Suppressor macrophage treated with lipopolysaccharide for 4 hours (primary cell): ENCODE results near the gene SAA2.
"Not testable (repeated sequence)": the region's sequence is repeated elsewhere in the genome, so short reads cannot be mapped to it uniquely, and the experiment has no call there.

Experiments
- DNase-seq: peaks from one replicate; pipeline ENCODE4 v3.0.0-alpha.2; 2020

SAA2 gene

DNA sequence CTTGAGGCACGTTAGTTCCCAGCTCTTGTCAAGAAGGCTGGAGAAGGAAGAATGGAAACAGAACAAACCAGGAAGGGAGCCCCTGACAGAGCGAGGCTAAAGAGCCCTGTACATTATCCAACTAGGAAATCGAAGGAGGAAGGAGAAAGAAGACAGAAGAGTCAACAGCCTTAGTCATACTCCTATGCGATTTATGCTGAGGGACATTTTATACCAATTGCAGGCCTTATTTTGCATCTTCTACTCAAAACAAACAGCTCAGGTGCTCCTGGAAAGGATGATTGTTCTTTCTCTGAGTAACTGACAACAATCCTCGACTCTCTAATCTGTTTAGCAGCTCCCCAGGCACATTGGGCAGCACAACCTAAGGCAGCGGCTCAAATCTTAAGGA is 1.3 kb downstream of the SAA2 start:
- DNase-seq, result not testable (repeated sequence)

DNA sequence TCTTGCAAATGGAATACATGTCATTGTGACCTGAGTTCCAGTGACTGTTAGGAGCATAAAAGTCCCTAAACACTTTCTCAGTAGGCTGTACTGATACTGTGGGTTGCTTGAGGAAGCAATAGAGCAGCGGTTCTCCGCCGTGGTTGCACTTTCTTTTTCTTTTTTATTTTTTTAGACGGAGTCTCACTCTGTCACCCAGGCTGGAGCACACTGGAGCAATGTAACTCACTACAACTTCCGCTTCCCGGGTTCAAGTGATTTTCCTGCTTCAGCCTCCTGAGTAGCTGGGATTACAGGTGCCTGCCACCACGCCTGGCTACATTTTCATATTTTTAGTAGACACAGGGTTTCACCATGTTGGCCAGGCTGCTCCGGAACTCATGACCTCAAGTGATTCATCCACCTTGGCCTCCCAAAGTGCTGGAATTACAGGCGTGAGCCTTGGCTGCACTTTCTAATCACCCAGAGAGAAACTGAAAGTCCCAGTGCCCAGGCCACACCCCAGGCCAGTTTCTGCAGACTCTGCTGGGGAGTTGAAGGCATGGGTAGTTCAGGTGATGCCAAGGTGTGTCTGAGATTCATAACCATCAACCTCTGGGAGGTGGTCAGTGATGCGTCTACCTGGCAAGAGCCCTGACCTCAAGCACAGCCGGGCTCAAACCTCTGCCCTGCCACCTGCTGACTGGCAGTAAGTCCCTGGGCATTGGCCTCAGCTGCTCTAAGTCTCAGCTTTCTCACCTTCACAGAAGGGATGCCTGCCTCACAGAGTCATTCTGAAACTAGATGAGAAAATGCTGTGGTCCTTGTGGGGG is 1.9 kb downstream of the SAA2 start:
- peak; percentile 60 for DNase-seq

GRCh38 chr11:18245396-18245795 is 3.1 kb downstream of the SAA2 start:
- no peak for DNase-seq

DNA sequence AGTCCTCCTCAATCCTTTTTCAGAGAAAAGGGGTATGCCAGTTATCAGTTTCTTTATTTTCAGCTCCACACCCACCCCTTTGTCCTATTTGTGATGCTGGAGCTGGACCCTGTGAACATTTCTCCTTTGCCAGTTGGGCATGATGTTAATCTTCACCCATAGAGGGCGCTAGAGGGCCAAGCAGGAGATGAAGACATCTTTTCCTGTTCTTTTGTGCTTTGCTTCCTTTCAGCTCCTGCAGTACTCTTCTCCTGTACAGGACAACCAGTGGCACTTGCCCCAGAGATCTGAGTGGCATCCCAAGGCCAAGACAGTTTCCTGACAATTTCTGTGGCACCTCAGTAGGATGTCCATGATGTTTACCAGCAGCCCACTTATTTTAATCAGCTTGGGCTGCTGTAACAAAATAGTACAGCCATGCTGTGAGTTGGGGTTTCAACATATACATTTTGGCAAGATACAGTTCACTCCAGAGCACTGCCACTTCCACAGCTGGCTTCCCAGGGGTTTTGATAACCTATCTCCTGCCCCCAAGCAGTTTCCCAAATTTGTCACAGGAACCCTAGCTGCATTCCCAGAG is 4.6 kb downstream of the SAA2 start:
- DNase-seq, result peak; percentile 87

DNA sequence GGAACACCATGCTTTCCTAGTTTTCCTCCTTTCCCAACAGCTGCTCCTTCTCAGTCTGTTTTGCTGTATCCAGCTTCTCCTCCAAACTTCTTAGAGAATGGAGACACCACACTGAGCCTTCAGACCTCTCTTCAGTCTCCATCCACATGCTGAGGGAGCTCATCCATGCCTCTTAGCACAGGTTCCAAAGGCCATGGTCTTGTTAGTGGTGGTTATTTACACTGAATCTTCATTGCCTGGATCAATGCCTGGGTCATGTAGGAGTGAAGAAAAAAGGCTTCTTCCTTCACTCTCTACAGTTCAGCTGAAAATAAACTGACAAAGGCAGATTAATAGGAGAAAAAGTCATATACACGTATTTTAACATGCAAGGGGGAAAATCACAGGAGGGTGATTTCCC is 8.8 kb downstream of the SAA2 start:
- no peak for DNase-seq

- DNase-seq, result no peak
These were observed 11.7 kb downstream of the SAA2 start, which contains the start of gene SAA4 for GRCh38 chr11:18236664-18237356. Gene SAA4, minus strand, starts transcription at chr11:18236802. Its CDS starts 876 bp downstream, at chr11:18235926.

- DNase-seq, result no peak
These were observed 12.8 kb downstream of the SAA2 start for GRCh38 chr11:18235394-18236334.

DNA sequence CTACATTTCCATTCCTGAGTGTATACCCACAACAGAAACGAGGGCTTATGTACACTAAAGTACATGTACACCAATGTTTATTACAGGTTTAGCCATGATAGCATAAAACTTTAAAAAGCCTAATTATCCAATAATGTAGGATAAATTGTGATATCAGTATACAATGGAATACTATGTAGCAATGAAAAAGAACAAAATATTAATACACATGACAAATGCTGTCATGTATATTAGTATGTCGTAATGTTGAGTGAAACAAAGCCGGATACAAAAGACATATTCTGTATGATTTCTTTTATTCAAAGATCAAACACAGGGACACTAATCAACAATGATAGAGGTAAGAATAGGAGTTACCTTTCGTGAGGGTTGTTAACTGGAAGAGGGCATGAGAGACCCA is 14.6 kb downstream of the SAA2 start:
- DNase-seq, result no peak

DNA sequence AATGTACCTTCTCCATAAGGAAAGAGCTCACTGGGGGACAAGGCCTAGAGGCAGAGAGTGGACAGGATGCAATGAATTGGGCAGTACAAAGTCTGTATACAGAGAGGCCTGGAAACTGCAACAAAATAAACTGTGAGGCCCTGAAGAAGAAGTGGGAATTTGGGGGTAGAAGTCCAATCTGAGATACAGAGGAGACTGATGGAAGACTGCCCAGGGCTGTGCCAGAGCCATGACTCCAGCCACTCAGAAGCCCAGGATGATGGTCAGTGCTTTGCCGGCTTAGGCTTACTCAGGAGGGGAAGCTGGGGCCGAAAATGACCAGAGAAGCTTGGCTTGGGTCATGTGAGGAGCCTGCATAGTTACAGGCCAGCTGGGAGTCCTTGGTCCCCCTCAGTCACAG is 17.6 kb downstream of the SAA2 start:
- DNase-seq, result no peak

- no peak for DNase-seq
These were observed 19.0 kb downstream of the SAA2 start for GRCh38 chr11:18229501-18229900.

GRCh38 chr11:18225913-18226312 is 22.6 kb downstream of the SAA2 start:
- DNase-seq, result no peak

GRCh38 chr11:18223591-18224387 is 24.7 kb downstream of the SAA2 start:
- no peak for DNase-seq

DNA sequence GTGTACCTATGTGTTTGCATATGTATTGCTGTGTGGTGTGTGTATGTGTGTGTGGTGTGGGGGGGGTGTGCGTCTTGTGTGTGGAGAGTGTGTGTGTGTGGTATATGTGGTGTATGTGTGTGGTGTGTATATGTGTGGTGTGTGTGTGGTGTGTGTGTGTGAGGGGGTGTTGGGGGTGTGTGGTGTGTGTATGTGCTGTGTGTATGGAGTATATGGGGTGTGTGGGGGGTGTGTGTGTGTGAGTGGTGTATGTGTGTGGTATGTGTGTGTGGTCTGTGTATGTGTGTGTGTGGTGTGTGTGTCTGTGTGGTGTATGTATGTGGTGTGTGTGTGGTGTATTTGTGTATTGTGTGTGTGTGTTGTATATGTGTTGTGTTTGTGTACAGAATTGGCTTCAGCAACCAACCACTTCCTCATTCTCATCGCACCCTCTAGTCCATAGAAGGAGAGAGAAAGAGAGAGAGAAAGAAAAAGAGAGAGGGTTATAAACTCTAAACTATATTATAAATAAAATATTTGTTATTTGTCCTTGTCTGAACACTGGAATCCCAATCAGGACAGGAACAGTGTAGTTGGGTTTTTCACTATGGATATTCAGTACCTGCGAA is 25.6 kb downstream of the SAA2 start:
- no peak for DNase-seq

GRCh38 chr11:18221274-18221876 is 27.1 kb downstream of the SAA2 start:
- DNase-seq, result no peak

DNA sequence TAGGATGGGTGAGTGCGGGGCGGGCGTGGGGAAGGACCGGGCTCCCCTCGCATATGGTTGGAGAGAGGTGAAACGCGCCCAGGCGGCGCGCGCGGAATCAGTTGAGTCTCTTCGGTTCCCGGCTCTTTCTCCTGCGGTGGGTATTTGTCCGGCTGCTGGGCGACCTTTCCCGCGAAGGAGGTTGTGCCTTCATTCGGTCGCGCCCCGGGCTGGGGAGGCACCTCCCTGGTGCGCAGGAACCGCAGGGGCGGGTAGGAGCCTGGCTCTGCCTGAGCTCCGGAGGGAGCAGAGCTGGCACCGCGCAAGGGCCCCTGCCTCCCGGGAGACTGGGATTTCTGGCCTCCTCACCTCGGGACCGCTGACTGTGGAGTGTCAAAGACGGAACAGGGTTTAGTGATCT is 39.4 kb downstream of the SAA2 start:
- DNase-seq, result no peak

- DNase-seq, result no peak
These were observed 43.7 kb downstream of the SAA2 start for GRCh38 chr11:18204771-18205170.

- no peak for DNase-seq
These were observed 44.2 kb downstream of the SAA2 start for GRCh38 chr11:18204220-18204619.

- peak; percentile 40 for DNase-seq
These were observed 44.7 kb downstream of the SAA2 start for GRCh38 chr11:18203723-18204122.

- DNase-seq, result not testable (repeated sequence)
These were observed 50.7 kb downstream of the SAA2 start for GRCh38 chr11:18197738-18198137.

GRCh38 chr11:18196532-18196931 is 51.9 kb downstream of the SAA2 start:
- no peak for DNase-seq
